Measurements from ENCODE around the gene DDX3X. TPM values are rescaled to one million over a fixed set of nuclear protein-coding genes. Genes with fewer than 3 reads are reported as not detected.
"Not testable (repeated sequence)": the region's sequence is repeated elsewhere in the genome, so short reads cannot be mapped to it uniquely, and the experiment has no call there.

Gene DDX3X
- total RNA-seq, 1 donor from 2014 or later = 234 TPM

GRCh38 chrX:41408576-41408975 lies 74.6 kb downstream of the DDX3X start:
- ATAC-seq (no peak), DNase-seq (no peak)
- intact Hi-C loops (cut with DNase I) = no loop called here
- H3K36me3 ChIP-seq = no peaks in the 10 kb centered on the region
- H3K27me3 ChIP-seq = no peaks in the 10 kb centered on the region
- no peak overlapping the region for H3K27ac ChIP-seq
- no peaks in the 10 kb centered on the region for H3K9me3 ChIP-seq
- TF ChIP-seq CTCF (IDR thresholded peaks at IDR 0.05) = no peak
- H3K4me3 ChIP-seq = no peak overlapping the region
- H3K4me1 ChIP-seq = no peaks in the 10 kb centered on the region

GRCh38 chrX:41409006-41409405 lies 75.0 kb downstream of the DDX3X start:
- Histone ChIP-seq H3K4me1 (no peaks in the 10 kb centered on the region), H3K36me3 (no peaks in the 10 kb centered on the region), H3K9me3 (no peaks in the 10 kb centered on the region), H3K27me3 (no peaks in the 10 kb centered on the region), H3K4me3 (no peak overlapping the region), H3K27ac (no peak overlapping the region)
- no peak for DNase-seq
- TF ChIP-seq CTCF (IDR thresholded peaks at IDR 0.05) = no peak
- intact Hi-C loops (cut with DNase I) = no loop called here
- no peak for ATAC-seq

- H3K9me3 ChIP-seq; H3K27me3 ChIP-seq; H3K4me3 ChIP-seq; H3K27ac ChIP-seq; ATAC-seq; H3K4me1 ChIP-seq; H3K36me3 ChIP-seq; DNase-seq; intact Hi-C loops (cut with DNase I): not testable (repeated sequence)
Measured at GRCh38 chrX:41411222-41411621, 77.3 kb downstream of the DDX3X start.

- DNase-seq = no peak
- no peak for TF ChIP-seq CTCF (IDR thresholded peaks at IDR 0.05)
- no peak overlapping the region for H3K4me3 ChIP-seq
- H3K4me1 ChIP-seq = no peaks in the 10 kb centered on the region
- intact Hi-C loops (cut with DNase I) = no loop called here
- H3K27me3 ChIP-seq = no peaks in the 10 kb centered on the region
- no peaks in the 10 kb centered on the region for H3K9me3 ChIP-seq
- H3K27ac ChIP-seq = no peak overlapping the region
- H3K36me3 ChIP-seq = no peaks in the 10 kb centered on the region
- ATAC-seq = no peak
Measured at GRCh38 chrX:41412261-41413081, 78.5 kb downstream of the DDX3X start.

Other genes with a start within 250 kb of the DDX3X start
- gene USP9X, start 248.7 kb upstream of the DDX3X start, total RNA-seq = 71.5 TPM
- gene NYX, start 113.2 kb downstream of the DDX3X start, total RNA-seq = not detected

Measured in upper lobe of right lung (tissue), 1 donor.